DMS53 treated with DMSO at 0.1 percent for 48 hours (cell line): ENCODE results near the gene PANK4.
A peak's percentile ranks its signal among the peaks of the same experiment; 100 is the strongest.
"Not testable (repeated sequence)": the region's sequence is repeated elsewhere in the genome, so short reads cannot be mapped to it uniquely, and the experiment has no call there.

ENCODE experiments used
- DNase-seq: peaks from one replicate; lab custom pipeline; 2025; ENCODE audit not compliant: unreplicated experiment; lab: John Stamatoyannopoulos, UW

PANK4 gene

DNA sequence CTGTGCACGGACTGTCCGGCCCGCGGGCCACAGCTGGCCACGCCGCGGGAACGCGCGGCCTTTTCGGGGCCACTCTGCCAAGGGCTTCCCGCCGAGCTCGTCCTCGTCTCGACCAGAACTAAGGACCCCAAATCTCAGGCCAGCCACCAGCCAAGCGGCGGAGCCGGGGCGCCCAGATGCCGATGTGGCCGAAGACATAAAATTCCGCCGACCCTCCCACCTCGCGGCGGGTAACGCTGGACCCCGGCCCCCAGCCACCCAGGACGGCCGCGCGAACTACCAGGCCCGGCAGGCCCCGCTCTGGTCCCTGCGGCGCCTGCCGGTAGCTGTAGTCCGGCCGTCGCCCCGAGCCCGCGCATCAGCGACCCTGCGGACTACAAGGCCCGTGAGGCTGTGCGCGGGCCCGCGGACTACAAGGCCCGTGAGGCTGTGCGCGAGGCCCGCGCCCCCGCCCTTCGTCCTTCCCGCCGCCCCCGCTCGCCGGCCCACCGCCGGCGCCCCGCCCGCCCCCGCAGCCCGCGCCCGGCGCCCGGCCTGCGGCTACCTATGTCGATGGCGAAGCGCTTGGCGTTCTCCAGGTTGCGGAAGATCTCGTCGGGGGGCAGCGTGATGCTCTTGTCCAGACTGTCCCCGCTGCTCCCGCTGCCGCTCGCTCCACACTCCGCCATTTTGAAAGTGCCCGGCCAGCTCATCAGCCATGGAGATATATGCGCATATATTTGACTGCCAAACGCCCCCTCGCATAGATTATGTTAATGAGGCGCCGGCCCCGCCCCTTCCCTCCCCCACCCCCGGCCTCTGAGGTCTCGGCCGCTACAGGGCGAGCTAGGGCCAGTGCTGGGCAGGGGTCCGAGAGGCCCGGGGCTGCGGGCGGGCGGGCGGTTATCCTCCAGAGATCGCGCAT lies at the start of gene PANK4:
TSS of gene PANK4 (minus strand) at position 677 of the 904 bp plus-strand sequence. CDS start at position 668, 9 bp downstream.
- DNase-seq, result peak; percentile 76

DNA sequence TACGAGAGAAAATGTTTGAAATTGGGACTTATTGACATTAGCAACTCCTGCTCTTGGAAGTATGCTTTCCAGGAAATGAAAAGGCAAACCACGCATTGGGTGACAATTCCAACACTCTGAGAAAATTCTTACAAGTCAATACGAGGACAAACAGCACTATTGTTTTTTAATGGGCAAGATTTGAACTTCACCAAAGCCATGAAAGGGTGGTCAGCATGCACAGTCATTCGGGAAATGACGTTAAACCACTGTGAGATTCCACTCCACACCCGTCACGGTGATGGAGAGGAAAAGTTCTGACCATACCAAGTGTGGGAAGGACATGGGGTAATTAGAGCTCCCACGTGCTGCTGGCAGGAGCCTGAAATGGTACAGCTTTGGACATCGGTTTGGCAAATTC lies 48.0 kb upstream of the PANK4 start:
- DNase-seq, result no peak

DNA sequence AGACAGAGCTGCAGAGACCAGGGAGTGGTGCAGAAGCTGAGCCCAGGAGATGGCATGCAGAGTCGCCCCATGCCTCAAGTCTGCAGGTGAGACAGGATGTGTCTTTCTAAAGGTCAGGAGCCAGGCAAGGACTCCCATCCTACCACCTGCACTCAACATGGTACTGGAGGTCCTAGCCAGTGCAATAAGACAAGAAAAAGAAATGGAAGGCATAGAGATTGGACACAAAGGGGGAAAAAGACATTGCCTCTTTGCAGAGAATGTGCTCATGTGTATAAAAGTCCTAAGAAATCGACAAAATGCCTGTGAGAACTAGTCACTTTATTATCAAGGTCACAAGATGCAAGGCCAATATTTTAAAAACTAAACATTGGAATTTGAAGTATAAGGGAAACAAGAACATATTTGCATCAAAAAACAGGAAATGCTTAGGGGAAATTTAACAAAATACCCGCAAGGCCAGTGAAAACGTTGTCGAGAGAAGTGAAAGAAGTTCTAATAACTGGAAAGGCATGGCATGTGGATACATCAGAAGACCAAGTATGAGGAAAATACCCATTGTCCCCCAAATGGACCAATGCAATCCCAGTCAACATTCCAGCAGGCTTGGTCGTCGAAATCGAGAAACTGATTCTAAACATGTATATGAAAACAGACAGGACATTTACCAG lies 47.0 kb upstream of the PANK4 start:
- no peak for DNase-seq

DNA sequence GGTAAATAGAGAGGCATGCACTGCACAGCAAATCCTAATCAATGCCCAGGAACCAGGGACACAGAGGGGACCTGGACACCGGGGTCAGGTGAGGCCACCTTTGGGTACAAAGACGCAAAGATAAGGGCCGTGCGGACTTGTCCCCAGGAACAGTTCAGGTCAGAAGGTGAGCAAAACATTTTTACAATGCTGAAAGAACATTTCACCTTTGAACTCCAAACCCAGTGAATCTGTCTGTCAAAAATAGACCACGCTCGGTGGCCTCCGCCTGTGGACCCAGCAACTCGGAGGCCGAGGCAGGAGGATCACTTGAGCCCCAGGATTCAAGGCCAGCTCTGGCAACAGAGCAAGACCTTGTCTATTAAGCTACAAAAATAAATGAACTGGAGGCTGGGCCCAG lies 45.0 kb upstream of the PANK4 start:
- DNase-seq, result no peak

DNA sequence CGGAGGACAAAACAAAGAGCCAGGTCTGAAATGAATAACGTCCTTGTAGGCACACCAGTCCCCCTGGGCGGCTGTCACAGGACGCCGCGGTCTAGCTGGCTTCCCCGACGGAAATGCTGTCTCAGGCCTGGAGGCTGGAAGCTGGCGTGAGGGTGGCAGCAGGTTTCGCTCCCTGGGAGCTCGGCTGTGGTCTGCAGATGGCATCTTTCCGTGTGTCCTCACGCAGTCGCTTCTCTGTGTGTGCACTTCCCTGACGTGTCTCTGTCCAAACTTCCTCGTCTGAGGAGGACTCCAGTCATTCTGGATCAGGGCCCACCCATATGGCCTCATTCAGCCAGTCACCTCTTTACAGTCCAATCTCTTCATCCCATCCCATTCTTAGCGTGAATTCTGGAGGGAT lies 43.9 kb upstream of the PANK4 start:
- DNase-seq, result no peak

DNA sequence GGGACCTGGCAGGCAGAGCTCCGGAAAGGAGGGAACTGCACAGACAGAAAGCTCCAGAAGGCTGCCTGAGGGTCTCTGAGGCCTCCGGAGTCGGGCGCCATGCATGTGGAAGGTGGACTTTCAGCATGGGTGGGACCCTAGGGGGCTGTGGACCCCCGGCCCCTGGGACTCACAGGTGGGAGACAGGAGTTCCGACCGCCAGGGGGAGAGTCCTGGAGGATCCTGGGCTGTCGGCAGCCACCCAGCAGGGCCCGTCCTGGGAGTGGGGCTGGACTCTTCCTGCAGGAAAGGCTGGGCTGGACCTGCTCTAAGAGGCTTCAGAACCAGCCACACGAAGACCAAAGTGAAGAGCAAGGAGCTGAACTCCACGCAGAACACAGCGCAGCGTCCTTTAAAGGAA lies 43.3 kb upstream of the PANK4 start:
- not testable (repeated sequence) for DNase-seq

DNA sequence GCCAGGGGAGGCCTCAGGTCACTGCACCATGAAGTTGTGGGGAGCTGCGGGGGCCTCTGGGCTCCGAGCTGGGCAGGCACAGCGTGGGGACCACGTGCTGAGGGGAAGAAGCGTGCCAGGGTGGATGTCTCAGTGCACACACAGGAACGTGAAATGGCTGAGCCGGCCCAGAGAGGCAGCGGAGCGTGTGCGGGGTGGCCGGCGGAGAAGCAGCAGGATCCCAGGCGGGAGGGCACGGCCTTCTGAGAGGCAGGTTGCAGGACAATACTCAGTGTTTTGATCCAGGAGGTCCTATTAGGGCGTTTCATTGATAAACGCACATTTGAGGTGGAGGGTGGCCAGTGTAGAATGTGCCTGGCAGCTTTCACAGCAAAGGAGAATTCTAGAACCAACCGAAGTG lies 42.7 kb upstream of the PANK4 start:
- DNase-seq, result no peak

DNA sequence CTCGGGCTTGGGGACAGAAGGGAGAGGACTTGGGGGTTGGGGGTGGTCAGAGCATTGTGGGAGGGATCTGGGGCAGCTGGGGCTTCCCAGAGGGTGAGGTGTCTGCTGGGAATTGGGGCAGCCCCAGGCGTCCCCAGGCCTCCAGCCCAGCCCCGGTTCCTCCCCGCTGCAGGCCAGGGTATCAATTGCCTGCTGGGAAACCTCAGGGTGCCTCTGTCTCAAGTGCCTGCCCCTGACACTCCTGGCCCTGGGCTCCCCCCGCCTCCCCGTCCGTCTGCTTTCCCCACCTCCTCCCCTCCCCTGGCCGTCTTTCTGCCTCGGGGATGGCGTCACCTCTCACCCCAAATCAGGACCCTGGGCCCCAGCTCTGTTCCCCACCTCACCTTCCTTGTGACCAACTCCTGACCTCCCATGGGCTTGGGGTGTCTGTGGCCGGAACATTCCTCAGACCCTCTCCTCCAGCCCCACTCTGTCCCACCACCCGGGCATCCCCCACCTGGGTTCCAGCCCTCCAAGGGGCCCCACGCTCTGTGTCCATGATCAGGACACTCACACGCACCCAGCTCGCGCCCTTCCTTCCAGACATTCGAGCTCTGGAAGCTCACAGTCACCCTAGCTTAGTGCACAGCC lies 41.9 kb upstream of the PANK4 start:
- not testable (repeated sequence) for DNase-seq

DNA sequence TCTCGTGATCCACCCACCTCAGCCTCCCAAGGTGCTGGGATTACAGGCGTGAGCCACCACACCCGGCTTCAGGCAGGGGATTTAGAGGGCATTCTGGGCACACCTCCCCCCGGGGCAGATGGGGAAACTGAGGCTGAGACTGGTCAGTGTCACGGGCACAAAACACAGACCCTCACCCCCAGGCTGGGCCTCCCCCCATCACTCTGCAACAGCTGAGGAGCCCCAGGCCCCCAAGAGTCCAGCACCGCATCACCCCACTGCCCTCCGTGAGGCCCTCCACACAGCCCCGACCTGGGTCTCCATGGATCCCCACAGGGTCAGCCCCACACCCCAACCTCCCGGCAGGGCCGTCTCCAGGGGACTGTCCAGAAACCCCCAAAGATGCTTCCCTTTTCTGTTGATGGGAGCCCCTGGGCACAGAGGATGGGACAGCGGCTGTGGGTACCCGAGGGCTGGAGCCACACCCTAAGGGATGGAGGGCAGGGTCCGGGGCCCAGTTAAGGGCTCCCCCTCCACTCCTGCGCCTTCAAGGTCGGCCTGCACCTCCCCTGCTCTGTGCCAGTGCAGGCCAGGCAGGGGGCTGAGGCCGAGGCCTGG lies 40.8 kb upstream of the PANK4 start:
- no peak for DNase-seq

DNA sequence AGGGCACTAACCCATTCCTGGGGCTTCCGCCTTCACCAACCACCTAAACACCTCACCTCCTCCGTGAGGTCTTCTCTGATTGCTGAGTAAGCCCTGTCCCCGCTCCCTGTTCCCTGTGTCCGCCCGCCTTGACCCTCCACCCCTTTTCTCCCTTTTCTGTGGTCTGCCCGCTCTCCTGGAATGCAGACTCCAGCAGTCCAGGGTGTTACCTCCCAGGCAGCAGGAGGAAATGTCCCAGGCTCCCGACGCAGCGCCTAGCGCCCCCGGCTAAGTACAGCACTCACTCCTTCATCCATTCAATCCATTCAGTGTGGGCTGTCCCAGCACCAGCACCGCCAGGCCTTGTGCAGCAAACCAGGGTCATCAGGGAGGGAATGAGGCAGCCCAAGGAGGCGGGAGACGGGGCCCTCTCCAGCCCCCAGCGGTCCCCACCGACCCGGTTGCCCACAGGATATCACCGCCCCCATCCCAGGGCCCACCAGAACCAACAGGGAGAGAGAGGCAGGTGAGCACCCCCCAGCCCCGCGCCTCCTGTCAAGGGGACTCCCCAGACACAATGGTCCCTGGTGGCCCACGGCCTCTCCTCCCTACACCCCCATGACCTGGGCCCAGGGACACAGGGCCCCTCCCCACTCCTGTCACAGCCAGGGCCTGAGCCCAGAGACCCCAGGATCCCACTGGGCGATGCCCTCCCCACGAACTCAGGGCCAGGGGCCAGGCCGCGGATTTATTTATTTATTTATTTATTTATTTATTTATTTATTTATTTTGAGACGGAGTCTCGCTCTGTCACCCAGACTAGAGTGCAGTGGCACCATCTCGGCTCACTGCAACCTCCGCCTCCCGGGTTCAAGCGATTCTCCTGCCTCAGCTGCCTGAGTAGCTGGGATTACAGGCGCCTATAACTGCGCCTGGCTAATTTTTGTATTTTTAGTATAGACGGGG lies 40.0 kb upstream of the PANK4 start:
- no peak for DNase-seq

DNA sequence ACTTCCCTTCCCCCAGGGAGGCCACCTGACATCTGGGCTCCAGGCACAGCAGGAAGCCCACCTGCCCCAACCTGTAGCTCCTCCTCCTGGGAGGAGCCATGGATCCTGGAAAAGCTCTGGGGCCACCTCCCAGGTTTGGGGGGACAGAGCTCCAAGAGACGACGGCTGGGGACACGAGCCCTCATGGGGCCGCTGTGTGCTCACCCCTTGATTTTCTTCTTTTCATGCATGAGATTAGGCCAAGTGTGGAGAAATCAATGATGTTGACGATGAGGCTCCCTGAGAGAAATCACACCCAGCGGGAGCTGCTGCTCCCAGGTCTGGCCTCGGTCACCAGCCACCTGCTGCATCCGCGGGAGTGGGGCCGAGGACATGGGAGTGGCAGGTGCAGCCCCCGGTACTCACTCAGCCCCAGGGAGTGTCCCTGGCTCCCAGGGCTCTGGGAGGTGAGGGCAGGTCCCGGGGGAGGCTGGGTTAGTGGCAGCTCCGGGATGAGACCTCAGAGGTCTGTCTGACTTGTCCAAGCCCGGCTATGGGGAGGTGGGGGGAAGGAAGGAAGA lies 38.5 kb upstream of the PANK4 start:
- DNase-seq, result no peak

DNA sequence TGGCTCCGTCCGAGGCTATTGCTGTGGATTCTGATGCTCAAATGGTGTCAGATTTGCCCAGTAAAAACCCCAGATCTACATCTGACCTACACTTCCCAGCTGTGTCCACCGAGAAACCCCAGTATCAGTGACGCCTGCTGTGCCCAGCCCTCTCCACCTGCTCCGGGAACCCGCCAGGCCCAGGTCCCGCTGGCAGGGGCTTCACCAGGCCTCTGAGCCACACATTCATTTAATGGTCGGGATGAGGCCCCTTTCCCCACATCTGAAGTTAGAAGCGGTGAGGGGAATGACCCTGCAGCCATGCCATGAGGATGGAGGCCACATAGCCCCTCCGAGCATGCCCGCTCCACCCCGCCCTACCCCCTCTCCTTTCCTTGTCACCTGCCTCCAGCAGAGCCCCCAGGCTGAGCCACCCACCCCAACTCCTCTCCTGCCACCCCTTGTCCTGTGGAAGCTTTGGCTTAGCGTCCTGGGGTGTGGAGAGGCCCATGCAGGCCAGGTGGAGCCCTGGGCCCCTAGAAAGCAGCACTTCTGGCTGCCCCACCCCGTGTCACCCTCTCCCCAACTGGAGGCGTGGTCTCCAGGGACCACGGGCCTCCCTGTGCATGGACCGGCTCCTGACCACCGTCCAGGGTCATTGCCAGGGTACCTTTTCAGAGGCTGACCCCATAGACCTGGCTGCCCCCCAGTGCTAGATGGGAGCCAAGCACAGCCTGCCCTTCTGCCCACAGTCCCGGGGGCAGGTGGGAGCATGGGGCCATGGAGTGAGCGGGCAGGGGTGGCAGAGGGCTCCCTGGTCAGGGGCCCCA lies 37.8 kb upstream of the PANK4 start:
- no peak for DNase-seq

DNA sequence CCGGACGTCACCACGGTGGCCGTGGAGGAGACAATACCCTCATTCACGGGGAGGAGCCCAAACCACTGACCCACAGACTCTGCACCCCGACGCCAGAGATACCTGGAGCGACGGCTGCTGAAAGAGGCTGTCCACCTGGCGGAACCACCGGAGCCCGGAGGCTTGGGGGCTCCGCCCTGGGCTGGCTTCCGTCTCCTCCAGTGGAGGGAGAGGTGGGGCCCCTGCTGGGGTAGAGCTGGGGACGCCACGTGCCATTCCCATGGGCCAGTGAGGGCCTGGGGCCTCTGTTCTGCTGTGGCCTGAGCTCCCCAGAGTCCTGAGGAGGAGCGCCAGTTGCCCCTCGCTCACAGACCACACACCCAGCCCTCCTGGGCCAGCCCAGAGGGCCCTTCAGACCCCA lies 36.8 kb upstream of the PANK4 start:
- no peak for DNase-seq

DNA sequence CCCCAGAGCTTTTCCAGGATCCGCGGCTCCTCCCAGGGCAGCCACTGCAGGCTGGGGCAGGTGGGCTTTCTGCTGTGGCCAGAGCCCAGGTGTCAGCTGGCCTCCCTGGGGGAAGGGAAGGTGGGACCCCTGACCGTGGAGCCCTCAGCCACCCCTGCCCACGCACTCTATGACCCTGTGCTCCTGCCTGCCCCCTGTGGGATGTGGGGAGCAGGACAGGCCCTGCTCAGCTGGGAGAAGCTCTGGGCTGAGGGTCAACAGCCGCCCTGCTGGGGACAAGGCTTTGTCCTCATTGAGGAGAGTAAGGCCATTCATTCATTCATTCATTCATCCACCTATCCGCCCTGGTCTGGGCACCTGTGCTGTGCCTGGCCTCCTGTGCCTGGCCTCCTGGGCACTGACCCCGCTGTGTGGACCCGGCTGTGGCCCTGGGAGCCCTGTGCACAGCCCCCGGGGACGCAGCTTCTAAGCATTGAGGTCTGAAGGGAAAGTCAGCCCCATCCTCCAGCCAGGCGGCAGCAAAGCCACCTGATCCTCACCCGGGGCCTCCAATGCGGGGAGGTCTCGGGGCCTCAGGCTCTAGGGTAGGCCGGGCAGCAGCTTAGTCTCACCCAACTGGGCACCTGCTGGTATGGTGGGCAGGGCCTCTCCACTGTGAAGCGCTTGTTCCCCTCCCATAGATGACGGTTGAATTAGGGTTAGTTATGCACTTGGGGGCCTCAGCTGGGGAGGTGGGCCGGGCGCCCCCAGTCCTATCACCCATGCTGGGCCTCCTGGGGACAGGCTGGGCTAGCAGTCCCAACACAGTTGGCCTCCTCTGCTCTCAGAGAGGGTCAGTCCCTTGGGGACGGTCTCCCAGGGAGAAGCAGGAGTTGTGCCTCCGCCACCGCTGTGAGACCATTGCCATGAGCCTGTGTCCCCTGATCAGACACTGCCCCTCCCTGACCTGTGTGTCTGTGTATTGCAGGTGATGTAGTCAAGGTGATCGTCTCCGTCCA lies 35.8 kb upstream of the PANK4 start:
- no peak for DNase-seq

DNA sequence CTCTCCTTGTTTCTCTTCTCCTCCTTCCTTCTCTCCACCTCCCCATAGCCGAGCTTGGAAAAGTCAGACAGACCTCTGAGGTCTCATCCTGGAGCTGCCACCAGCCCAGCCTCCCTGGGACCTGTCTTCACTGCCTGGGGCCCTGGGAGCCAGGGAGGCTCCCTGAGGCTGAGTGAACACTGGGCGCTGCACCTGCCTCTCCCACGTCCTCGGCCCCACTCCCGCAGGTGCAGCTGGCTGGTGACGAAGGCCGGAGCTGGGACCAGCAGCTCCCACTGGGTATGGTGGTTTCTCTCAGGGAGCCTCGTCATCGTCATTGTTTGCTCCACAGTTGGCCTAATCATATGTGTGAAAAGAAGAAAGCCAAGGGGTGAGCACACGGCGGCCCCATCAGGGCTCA lies 35.0 kb upstream of the PANK4 start:
- DNase-seq, result no peak

DNA sequence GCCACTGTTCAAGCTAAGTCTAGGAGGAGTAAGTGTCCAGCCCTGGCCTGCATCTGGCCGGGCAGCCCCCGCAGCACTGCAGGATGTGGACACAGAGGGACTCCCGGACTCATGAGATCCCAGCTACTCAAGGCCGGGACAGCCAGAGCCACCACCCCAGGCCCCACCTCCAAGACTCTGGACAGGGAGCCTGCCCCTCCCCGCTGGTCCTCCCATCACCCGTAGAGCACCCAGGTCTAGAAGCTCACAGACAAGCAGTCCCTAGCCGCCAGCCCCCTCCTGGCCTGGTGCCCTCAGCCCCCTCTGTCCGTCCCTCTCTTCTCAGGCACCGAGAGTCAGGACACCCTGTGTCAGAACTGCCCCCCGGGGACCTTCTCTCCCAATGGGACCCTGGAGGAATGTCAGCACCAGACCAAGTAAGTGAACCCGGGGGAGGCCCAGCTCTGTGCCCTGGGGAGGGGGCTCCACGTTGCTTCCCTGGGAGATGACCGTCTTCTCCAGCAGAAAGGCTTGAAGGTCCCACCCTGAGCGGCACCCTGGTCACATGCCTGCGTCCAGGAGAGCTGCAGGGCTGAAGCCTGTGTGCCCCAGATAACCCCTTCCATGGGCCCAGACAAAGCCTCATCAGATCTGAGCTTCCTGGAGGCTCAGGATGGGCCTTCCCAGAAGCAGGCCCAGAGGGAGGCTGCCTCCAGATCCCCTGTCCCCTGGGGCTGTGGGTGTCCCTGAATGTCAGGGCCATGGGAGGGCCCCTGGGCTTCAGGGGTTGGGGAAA lies 34.1 kb upstream of the PANK4 start:
- no peak for DNase-seq
